Measurements from ENCODE around the gene CDK14.

DNA sequence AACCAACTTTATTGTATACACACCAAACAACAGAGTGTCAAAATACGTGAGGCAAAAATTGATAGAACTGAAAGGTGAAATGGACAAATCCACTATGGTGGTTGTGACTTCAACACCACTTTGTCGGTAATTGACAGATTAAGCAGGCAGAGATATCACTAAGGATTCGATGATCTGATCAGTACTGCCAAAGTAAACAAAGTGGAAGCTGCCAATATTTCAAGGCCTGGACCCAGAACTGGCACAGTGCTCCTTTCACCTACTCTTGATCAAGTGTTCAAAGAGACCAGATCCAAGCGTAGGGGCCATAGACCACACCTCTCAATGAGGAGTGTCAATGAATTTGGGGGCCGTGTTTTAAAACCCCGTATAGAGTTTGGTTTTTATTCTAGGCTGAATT is 167.0 kb downstream of the CDK14 start:
- TF ChIP-seq CTCF (IDR thresholded peaks at IDR 0.05) (no peak), POLR2A (IDR thresholded peaks at IDR 0.05) (no peak), EP300 (IDR thresholded peaks at IDR 0.05) (no peak)

Data from stomach (tissue), 4 donors.